ENCODE data around the gene CD244.

CD244 gene

DNA sequence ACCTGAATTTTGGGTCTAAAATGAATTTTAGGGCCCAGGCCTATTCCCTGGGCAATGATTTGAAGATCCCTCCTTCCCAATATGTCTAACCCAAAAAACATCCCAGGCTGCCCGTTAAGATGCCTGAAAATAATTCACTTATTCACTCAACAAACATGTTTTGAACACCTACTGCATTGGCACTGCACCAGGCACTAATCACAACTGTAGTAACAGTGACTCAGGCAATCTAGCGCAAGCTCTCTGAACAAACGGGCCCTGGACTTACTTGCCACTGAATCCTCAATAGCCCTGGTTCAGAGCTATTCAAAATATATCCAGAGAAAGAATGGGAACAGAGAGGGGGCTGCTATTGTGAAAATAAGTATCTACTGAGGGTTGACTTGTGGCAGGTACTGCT lies 4.2 kb downstream of the CD244 start:
- no peak overlapping the region for H3K4me3 ChIP-seq (ENCODE audit: low read depth, low read length)
- no peak for DNase-seq (ENCODE audit: low read depth)
- TF ChIP-seq CTCF (IDR thresholded peaks at IDR 0.05; ENCODE audit: insufficient read depth, low read depth, low read length, missing control alignments), result no peak

DNA sequence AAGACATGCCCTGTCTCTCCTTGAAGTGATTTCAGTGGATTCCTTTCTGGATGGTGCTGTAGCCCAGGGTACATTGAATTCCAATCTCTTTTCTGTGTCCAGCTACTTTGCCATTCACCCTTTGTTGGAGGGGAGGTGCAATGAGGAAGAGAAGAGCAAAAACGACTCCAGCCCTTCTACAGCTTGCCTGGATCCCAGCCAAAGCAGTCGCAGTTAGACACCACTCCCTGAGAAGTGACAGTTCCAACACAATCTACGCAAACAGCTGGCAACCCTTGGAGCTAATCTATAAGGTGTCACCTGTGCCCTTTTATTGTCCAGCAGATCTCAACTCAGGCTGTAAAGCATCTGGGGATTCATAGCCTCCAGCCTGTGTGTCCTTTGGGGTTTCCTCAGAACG lies 4.6 kb downstream of the CD244 start:
- no peak for DNase-seq (ENCODE audit: low read depth)
- no peak for TF ChIP-seq CTCF (IDR thresholded peaks at IDR 0.05; ENCODE audit: insufficient read depth, low read depth, low read length, missing control alignments)
- H3K4me3 ChIP-seq (ENCODE audit: low read depth, low read length), result no peak overlapping the region

DNA sequence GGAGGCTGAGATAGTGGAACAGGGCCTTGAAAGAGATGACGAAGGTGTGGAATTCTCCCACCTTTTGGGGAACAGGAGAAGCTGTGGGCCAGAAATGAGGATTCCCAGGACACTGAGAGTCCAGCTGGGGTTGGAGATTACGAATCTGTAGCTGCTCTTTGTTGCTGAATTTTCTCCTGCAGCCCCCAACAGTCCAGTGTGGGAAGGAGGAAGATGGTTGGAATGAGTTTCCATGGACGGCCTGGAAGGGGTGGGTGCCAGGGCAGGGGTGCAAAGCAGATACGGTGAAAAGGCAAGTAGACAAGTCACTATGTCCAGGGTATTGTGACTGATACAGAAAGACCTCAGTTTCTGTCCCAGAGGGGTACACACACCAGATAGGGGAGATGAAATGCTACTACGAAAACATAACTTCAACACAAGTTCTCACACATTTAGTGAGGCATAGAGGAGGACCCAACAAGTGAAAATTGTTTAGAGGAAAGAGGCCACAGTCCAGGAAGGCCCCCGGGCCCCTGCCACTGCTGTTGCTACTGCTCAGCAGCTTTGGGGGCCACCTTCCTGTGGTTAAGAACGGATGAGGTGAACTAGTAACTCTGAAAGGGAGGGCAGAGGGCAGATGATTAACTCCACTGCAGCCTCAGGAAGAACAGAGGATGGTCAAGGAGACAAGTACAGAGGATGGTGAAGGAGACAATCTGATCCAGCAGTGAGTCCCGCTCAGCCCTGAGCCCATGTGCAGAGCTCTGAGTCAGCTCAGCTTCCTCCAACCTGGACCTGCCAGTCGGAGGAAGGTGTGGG lies 7.3 kb downstream of the CD244 start:
- DNase-seq (ENCODE audit: low read depth), result peak; percentile 86
- no peak overlapping the region for H3K4me3 ChIP-seq (ENCODE audit: low read depth, low read length)
- TF ChIP-seq CTCF (IDR thresholded peaks at IDR 0.05; ENCODE audit: insufficient read depth, low read depth, low read length, missing control alignments), result no peak

DNA sequence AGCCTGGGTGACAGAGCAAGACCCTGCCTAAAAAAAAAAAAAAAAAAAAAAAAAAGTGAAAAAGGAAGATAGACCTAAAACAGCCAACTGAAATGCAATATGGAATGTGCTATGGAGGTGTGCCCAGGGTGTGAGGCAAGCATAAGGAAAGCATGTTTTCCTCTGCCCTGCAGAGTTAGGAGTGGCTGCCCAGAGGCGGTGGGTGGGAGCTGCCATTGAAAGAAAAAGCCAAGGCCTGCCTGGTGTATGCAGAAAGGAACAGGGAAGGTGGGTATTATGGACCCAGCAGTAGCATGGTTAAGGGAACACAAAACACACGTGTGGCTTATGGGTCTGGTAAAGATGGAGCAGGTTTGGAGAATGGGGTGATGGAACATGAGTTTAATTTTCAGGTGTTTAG lies 8.9 kb downstream of the CD244 start:
- no peak for TF ChIP-seq CTCF (IDR thresholded peaks at IDR 0.05; ENCODE audit: insufficient read depth, low read depth, low read length, missing control alignments)
- no peak overlapping the region for H3K4me3 ChIP-seq (ENCODE audit: low read depth, low read length)
- DNase-seq (ENCODE audit: low read depth), result no peak

DNA sequence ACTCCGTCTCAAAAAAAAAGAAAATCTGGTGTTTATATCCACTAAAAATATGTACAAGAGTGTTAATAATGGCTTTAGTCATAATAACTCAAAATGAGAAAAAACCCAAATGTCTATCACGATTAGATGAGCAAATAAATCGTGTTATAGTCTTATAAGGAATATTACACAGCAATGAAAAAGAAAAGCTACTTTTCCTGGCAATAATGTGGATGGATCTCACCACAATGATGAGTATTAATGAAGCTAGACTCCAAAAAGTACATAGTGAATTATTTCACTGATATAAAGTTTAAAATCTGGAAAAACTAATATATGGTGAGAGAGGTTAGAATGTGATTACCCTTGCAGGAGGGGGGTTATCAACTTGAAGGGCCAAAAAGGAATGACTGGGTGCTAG lies 9.7 kb downstream of the CD244 start:
- DNase-seq (ENCODE audit: low read depth), result no peak
- TF ChIP-seq CTCF (IDR thresholded peaks at IDR 0.05; ENCODE audit: insufficient read depth, low read depth, low read length, missing control alignments), result no peak
- H3K4me3 ChIP-seq (ENCODE audit: low read depth, low read length), result no peak overlapping the region

DNA sequence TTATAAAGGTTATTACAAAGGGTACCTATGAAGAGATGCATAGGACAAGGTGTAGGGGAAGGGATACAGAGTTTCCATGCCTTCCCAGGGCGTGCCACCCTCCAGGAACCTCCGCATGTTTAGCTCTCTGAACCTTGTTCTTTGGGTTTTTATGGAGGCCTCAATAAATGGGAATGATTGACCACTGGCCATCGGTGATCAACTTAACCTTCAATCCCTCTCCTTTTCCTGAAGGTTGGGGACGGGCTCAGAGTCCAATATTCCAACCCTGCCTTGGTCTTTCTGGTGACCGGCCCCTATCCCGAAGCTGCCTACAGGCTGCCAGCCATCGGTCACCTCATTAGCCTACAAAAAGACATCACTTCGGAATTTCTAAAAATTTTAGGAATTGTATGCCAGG lies 11.7 kb downstream of the CD244 start:
- DNase-seq (ENCODE audit: low read depth), result no peak
- H3K4me3 ChIP-seq (ENCODE audit: low read depth, low read length), result no peak overlapping the region
- TF ChIP-seq CTCF (IDR thresholded peaks at IDR 0.05; ENCODE audit: insufficient read depth, low read depth, low read length, missing control alignments), result no peak

DNA sequence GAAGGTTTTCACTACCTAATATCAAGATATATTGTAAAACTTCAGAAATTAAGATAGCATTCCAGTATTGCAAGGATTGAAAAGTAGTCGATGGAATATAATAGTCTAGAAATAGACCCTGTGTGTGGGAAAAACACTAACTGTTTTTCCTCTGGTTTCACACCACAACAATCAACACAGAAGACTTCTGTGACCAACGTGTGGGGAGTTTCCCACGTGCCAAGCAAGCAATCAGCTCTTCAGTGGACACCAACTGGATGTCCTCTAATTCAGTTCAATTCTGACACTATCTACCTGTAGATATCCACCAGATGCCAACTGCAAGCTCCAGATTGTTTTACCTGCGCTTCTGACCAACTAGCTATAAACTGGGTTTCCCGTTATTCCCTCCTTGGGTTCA lies 12.1 kb downstream of the CD244 start:
- no peak for TF ChIP-seq CTCF (IDR thresholded peaks at IDR 0.05; ENCODE audit: insufficient read depth, low read depth, low read length, missing control alignments)
- no peak for DNase-seq (ENCODE audit: low read depth)

More for the DNA sequence above, 12.1 kb downstream of the CD244 start:
- no peak overlapping the region for H3K4me3 ChIP-seq (ENCODE audit: low read depth, low read length)
